OCI-LY1 (cell line): ENCODE data around the gene ATP6V0B.

ENCODE experiments used
- EZH2 ChIP-seq: fragments of 200-600 bp; sonication (generic), shearing (Covaris generic); IDR thresholded peaks from 2 replicates; pipeline ENCODE4 v1.8.0; 2017; ENCODE audit warnings: borderline replicate concordance, mixed run types, mild to moderate bottlenecking, antibody characterized with exemption, low read length, moderate library complexity, mixed read lengths
- TF ChIP-seq, protein P1 (sequence below): fragments of 200-600 bp; sonication (generic), shearing (Covaris generic); IDR thresholded peaks from 2 replicates; pipeline ENCODE4 v1.5.1; 2017; ENCODE audit warnings: mild to moderate bottlenecking, antibody characterized with exemption, low read length, moderate library complexity, mixed read lengths

DNA sequence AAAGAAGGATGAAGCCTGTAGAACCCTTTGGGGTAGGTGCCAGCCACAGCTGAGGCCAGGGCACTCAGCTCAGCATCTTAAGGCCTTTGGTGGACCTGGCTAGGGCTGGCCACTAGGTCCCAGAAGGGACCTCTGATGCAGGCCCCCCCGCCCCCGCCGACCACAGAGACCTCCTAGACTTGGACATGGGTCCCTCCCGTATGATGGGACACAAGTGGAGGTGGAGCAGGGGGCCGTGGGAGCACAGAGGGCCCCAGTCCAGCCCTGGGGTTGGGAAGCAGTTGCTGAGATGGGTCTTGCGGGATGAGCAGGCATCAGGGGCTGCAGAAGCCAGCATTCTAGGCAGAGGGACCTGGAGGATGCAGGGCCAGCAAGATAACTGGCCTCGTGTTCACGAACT is 7.5 kb downstream of the ATP6V0B start:
- TF ChIP-seq, protein P1, sequence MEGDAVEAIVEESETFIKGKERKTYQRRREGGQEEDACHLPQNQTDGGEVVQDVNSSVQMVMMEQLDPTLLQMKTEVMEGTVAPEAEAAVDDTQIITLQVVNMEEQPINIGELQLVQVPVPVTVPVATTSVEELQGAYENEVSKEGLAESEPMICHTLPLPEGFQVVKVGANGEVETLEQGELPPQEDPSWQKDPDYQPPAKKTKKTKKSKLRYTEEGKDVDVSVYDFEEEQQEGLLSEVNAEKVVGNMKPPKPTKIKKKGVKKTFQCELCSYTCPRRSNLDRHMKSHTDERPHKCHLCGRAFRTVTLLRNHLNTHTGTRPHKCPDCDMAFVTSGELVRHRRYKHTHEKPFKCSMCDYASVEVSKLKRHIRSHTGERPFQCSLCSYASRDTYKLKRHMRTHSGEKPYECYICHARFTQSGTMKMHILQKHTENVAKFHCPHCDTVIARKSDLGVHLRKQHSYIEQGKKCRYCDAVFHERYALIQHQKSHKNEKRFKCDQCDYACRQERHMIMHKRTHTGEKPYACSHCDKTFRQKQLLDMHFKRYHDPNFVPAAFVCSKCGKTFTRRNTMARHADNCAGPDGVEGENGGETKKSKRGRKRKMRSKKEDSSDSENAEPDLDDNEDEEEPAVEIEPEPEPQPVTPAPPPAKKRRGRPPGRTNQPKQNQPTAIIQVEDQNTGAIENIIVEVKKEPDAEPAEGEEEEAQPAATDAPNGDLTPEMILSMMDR: no peak
- TF ChIP-seq EZH2: no peak
